Suprapubic skin (tissue), 4 donors: Measurements from ENCODE around the gene AMBRA1. TPM values are rescaled to one million over a fixed set of nuclear protein-coding genes. Genes with fewer than 3 reads are reported as not detected.

Experiments
- DNase-seq, 2 donors: peaks; one replicate each; pipeline ENCODE4 v3.0.0-alpha.2; 2019; ENCODE audit warnings: low spot score in 2 of 2
- H3K27ac ChIP-seq: fragments of 200-600 bp; sonication (generic); one replicate; pipeline ENCODE4 v1.5.1; 2019
- H3K27me3 ChIP-seq: fragments of 200-600 bp; sonication (generic); one replicate; pipeline ENCODE4 v1.5.1; 2019
- H3K36me3 ChIP-seq: fragments of 200-600 bp; sonication (generic); one replicate; pipeline ENCODE4 v1.5.1; 2019
- H3K4me1 ChIP-seq: fragments of 200-600 bp; sonication (generic); one replicate; pipeline ENCODE4 v1.5.1; 2019
- H3K4me3 ChIP-seq: fragments of 200-600 bp; sonication (generic); one replicate; pipeline ENCODE4 v1.5.1; 2019; ENCODE audit warnings: mild to moderate bottlenecking
- H3K9me3 ChIP-seq: fragments of 200-600 bp; sonication (generic); one replicate; pipeline ENCODE4 v1.5.1; 2019
- EP300 ChIP-seq: sonication (generic); formaldehyde crosslinking; IDR thresholded peaks from one replicate; pipeline ENCODE4 v1.6.1; 2017; ENCODE audit warnings: antibody characterized with exemption
- POLR2A ChIP-seq, 2 donors: fragments of 450-650 bp; IDR thresholded peaks; one replicate each; pipeline ENCODE4 v1.6.1; 2017; ENCODE audit warnings: antibody characterized with exemption in 2 of 2, mild to moderate bottlenecking in 2 of 2, moderate library complexity in 2 of 2
- POLR2AphosphoS5 ChIP-seq, 3 donors: sonication (generic); formaldehyde crosslinking; IDR thresholded peaks; one replicate each; pipeline ENCODE4 v1.6.1; 2017; ENCODE audit warnings: antibody characterized with exemption in 3 of 3
- WGBS: methylation state at CpG from one replicate; pipeline ENCODE4 v1.1.5; 2018; 5-methylcytosine and 5-hydroxymethylcytosine counted together
- total RNA-seq, 4 donors: library from RNA; depleted of rRNA; stranded (reverse); fragments of >200 nt; gene quantifications; one replicate each; pipeline ENCODE4 v1.1.0, GENCODE V29; 2016
- TF ChIP-seq, protein P1 (sequence below), 2 donors: fragments of 200-600 bp in 1 of 2; fragments of 450-650 bp in 1 of 2; sonication (generic) in 1 of 2; IDR thresholded peaks; one replicate each; pipeline ENCODE4 v1.5.1; 2016 to 2019; ENCODE audit warnings: antibody characterized with exemption in 2 of 2, mild to moderate bottlenecking in 1 of 2, moderate library complexity in 1 of 2

AMBRA1 gene
- total RNA-seq, 4 donors from 2014 or later = 38.6 to 63.2 (median 45.6) TPM

DNA sequence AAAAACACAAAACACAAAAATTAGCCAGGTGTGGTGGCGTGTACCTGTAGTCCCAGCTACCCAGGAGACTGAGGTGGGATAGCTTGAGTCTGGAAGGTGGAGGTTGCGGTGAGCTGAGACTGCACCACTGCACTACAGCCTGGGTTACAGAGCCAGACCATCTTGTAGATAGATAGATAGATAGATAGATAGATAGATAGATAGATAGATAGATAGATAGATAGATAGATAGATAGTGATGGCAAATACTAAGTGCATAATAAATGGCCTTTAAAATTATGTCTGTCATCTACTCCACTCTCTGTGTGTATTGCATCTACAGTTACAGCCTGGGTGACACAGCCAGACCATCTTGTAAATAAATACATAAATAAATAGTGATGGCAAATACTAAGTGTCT is 146.3 kb downstream of the AMBRA1 start:
- no peak overlapping the region for H3K4me3 ChIP-seq
- no peaks in the 10 kb centered on the region for H3K9me3 ChIP-seq
- peaks cover 7% of the 10 kb centered on the region for H3K36me3 ChIP-seq
- H3K27ac ChIP-seq = no peak overlapping the region
- TF ChIP-seq POLR2AphosphoS5 (IDR thresholded peaks at IDR 0.05) (no peak), POLR2A (IDR thresholded peaks at IDR 0.05) (no peak), EP300 (no peak)
- TF ChIP-seq, protein P1, sequence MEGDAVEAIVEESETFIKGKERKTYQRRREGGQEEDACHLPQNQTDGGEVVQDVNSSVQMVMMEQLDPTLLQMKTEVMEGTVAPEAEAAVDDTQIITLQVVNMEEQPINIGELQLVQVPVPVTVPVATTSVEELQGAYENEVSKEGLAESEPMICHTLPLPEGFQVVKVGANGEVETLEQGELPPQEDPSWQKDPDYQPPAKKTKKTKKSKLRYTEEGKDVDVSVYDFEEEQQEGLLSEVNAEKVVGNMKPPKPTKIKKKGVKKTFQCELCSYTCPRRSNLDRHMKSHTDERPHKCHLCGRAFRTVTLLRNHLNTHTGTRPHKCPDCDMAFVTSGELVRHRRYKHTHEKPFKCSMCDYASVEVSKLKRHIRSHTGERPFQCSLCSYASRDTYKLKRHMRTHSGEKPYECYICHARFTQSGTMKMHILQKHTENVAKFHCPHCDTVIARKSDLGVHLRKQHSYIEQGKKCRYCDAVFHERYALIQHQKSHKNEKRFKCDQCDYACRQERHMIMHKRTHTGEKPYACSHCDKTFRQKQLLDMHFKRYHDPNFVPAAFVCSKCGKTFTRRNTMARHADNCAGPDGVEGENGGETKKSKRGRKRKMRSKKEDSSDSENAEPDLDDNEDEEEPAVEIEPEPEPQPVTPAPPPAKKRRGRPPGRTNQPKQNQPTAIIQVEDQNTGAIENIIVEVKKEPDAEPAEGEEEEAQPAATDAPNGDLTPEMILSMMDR (IDR thresholded peaks at IDR 0.05) = no peak
- H3K4me1 ChIP-seq = no peaks in the 10 kb centered on the region
- WGBS = 98% methylated on average over 2 of the region's 2 CpGs
- no peaks in the 10 kb centered on the region for H3K27me3 ChIP-seq
- DNase-seq = no peak

DNA sequence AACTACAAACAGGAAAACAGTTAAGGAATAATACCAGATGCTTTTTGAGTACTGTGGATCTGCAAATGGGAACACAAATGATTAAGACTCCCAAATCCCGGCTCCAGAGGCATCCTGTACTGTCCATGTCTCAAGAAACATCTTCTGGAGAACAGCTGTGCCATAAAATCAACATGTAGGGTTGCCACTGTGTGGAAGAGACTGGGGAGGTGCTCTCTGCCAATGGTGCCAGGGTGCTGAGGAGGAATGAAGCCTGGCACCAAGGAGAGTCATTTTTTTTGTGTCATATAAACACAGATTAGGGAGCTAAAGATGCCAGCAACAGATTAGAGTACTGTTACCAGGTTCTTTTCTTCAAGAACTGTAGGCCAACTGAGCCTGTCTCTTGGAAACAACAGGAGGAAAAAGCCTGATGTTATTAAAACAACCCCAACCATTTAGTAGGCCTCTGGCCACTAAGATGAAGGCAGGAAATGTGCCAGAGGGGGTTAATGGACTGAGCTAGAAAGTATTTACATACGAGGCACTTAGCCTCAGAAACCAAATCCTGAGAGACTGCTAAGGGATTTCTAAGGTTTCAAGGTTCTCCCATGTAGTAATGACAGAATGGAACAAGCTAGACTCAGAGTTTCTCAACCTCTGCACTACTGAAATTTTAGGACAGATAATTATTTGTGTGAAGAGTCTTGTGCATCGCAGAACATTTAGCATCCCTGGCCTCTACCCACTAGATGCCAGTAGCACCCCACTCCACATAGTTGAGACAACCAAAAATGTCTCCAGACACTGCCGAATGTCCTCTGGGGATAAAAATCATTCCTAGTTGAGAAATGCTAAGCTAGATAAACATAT is 147.7 kb downstream of the AMBRA1 start:
- Histone ChIP-seq H3K36me3 (peaks cover 20% of the 10 kb centered on the region), H3K9me3 (no peaks in the 10 kb centered on the region), H3K4me3 (no peak overlapping the region), H3K4me1 (no peaks in the 10 kb centered on the region), H3K27ac (no peak overlapping the region), H3K27me3 (no peaks in the 10 kb centered on the region)
- DNase-seq = no peak
- 55% methylated on average over 4 of the region's 4 CpGs for WGBS
- TF ChIP-seq EP300 = no peak
- no peak for TF ChIP-seq POLR2AphosphoS5 (IDR thresholded peaks at IDR 0.05)
- TF ChIP-seq, protein P1 (IDR thresholded peaks at IDR 0.05) = no peak
- TF ChIP-seq POLR2A (IDR thresholded peaks at IDR 0.05) = no peak

DNA sequence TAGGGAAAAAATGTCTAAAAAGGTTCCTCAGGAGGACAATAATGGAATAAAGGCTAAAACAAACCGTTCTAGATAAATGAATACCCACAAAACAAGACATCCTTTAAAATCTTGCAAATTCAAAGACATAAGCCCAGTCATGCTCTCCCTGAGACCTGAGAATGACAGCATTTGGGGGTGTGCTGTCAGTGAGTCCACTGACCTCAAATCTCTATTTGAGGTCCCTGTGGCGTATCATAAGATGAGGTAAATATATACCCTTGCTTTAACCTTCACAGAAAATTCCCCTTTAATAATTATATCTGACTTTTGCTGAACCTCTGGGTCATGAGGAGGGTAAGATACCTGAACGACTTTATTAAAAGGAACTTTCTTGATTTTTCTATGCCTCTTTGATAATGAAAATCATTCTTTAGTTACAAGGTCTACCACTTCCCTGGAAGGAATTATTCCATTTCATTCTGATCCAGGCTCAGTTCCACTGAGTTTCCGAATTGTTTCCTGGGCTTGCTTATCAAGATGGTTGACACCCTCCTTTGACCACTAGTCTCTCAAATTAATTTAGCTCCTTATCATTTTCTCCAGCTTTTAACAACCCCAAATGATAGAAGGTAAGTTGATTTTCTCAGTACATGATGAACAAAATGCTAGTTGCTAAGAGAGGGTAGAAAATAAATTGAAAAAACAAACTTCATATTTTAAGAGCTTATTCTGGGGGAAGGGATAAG is 148.5 kb downstream of the AMBRA1 start:
- H3K4me3 ChIP-seq = no peak overlapping the region
- WGBS = 89% methylated on average over 4 of the region's 4 CpGs
- H3K27me3 ChIP-seq = no peaks in the 10 kb centered on the region
- no peak overlapping the region for H3K27ac ChIP-seq
- no peaks in the 10 kb centered on the region for H3K4me1 ChIP-seq
- no peaks in the 10 kb centered on the region for H3K9me3 ChIP-seq
- no peak for DNase-seq
- peaks cover 20% of the 10 kb centered on the region for H3K36me3 ChIP-seq
- TF ChIP-seq POLR2A (IDR thresholded peaks at IDR 0.05) (no peak), EP300 (no peak), POLR2AphosphoS5 (IDR thresholded peaks at IDR 0.05) (no peak)
- TF ChIP-seq, protein P1 (IDR thresholded peaks at IDR 0.05) = no peak

DNA sequence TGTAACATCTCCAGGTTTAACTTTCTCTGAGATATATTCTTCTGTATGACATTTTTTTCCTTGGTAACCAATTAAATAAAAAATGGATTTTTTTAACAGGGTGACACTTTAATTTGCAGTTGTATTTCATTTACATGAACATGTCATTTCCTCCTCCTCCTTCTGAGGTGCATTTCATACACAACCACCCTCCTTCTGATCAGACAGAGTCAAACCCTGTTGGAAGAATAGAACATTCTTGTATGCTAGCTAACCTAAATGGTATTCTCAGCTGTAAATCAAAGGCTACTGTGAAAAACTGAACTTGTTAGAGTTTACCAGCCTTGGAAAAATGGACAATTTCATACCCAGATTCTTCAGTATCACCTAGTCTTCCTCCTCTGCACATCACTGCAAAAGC is 149.5 kb downstream of the AMBRA1 start:
- Histone ChIP-seq H3K27ac (no peak overlapping the region), H3K4me1 (no peaks in the 10 kb centered on the region), H3K27me3 (no peaks in the 10 kb centered on the region), H3K9me3 (no peaks in the 10 kb centered on the region), H3K36me3 (peaks cover 20% of the 10 kb centered on the region), H3K4me3 (no peak overlapping the region)
- no peak for DNase-seq
- TF ChIP-seq POLR2A (IDR thresholded peaks at IDR 0.05) (no peak), POLR2AphosphoS5 (IDR thresholded peaks at IDR 0.05) (no peak), EP300 (no peak)
- TF ChIP-seq, protein P1 (IDR thresholded peaks at IDR 0.05) = no peak

DNA sequence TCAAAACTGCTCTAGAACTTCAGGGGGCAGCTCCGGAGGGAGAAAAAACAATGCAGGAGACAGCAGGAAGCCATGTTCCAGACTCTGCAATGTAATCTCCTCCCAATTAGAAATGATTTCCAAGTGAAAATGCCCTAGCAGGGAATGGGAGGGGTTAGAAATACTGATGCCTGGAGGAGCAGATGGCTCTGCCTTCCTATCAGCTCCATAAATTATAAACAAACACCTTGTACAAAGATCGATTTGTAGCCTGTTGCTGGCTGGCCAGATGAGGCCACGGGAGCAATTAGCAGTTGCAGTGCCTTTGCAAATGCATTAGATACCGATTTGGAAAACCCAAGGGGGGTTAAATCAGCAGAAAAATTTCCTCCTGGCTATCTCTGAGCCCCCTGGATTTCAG is 155.6 kb downstream of the AMBRA1 start:
- H3K36me3 ChIP-seq = peaks cover 36% of the 10 kb centered on the region
- H3K9me3 ChIP-seq = no peaks in the 10 kb centered on the region
- no peak for TF ChIP-seq POLR2A (IDR thresholded peaks at IDR 0.05)
- no peak for TF ChIP-seq EP300
- TF ChIP-seq POLR2AphosphoS5 (IDR thresholded peaks at IDR 0.05) = no peak
- TF ChIP-seq, protein P1 (IDR thresholded peaks at IDR 0.05) = no peak
- no peak overlapping the region for H3K27ac ChIP-seq
- DNase-seq = no peak
- no peak overlapping the region for H3K4me3 ChIP-seq
- H3K27me3 ChIP-seq = no peaks in the 10 kb centered on the region
- H3K4me1 ChIP-seq = no peaks in the 10 kb centered on the region
- 59% methylated on average over 4 of the region's 4 CpGs for WGBS
